Mucosa of descending colon (tissue), 3 donors: ENCODE results near the gene CIAO2B. TPM values are rescaled to one million over a fixed set of nuclear protein-coding genes. Genes with fewer than 3 reads are reported as not detected.
A peak's percentile ranks its signal among the peaks of the same experiment; 100 is the strongest.

ENCODE experiments used
- ATAC-seq: fragments of 200-7000 bp; cut with Tn5 transposase; one replicate; pipeline ENCODE4 v1.9.1; 2020; ENCODE audit warnings: mild to moderate bottlenecking, moderate library complexity
- DNase-seq, 3 donors: peaks; one replicate each; pipeline ENCODE4 v3.0.0-alpha.2; 2020
- H3K36me3 ChIP-seq: fragments of 200-600 bp; one replicate; pipeline ENCODE4 v1.8.0; 2021; ENCODE audit warnings: low read depth, mild to moderate bottlenecking
- H3K4me1 ChIP-seq: fragments of 200-600 bp; one replicate; pipeline ENCODE4 v1.8.0; 2021; ENCODE audit warnings: low read depth, mild to moderate bottlenecking
- H3K4me3 ChIP-seq: fragments of 200-600 bp; one replicate; pipeline ENCODE4 v1.8.0; 2021; ENCODE audit warnings: mild to moderate bottlenecking
- H3K9me3 ChIP-seq: fragments of 200-600 bp; one replicate; pipeline ENCODE4 v1.8.0; 2021; ENCODE audit warnings: mild to moderate bottlenecking
- CTCF ChIP-seq: fragments of 200-600 bp; IDR thresholded peaks from one replicate; pipeline ENCODE4 v1.8.0; 2022; ENCODE audit warnings: antibody characterized with exemption, mild to moderate bottlenecking
- intact Hi-C, 2 donors: fragments of 100-400 bp; cut with DNase I in 1 of 2; cut with micrococcal nuclease in 1 of 2; formaldehyde crosslinking; loops; one replicate each; pipeline versions ENCODE4 v1.11.0 to v1.11.1; 2022; cut with DNase I, micrococcal nuclease
- total RNA-seq, 3 donors: library from RNA; stranded (reverse); fragmentation: NEBNext Ultra II Directional in 2 of 3; extraction: Animal tissue kit (Norgen Biotek cat#: 25700) in 2 of 3; gene quantifications; one replicate each; pipeline versions ENCODE4 v1.2.1 to v1.2.4, GENCODE V29; 2021 to 2023
- donor health status: DM: no; HTN: no; CAD: no; lungs with moderate emphysema.
- donor health status: DM: no; HTN: no; CAD: no.
- donor health status: DM: no; HTN: yes; CAD: no.

The CIAO2B gene
- total RNA-seq, 3 donors from 2014 or later = 72.5 to 78.1 (median 76.5) TPM

- ATAC-seq = no peak
- DNase-seq = no peak
- no peak for TF ChIP-seq CTCF
Observed at GRCh38 chr16:66926961-66927436, 7.2 kb downstream of the CIAO2B start.

GRCh38 chr16:66926171-66926947 is 7.8 kb downstream of the CIAO2B start:
- intact Hi-C loops = loop anchor here in 1 of 2 donors (5.0 kb wide), 1 partner anchor 34 kb away; no protein-coding TSS in a partner anchor
- Histone ChIP-seq H3K4me1 (peaks cover 8% of the 10 kb centered on the region), H3K36me3 (no peaks in the 10 kb centered on the region), H3K9me3 (no peaks in the 10 kb centered on the region), H3K4me3 (no peak overlapping the region)
- no peak for TF ChIP-seq CTCF
- DNase-seq (no peak), ATAC-seq (no peak)

More at GRCh38 chr16:66926961-66927436, 7.2 kb downstream of the CIAO2B start:
- peaks cover 8% of the 10 kb centered on the region for H3K4me1 ChIP-seq
- no peaks in the 10 kb centered on the region for H3K9me3 ChIP-seq
- no peak overlapping the region for H3K4me3 ChIP-seq
- intact Hi-C loops = loop anchor here in 1 of 2 donors (5.0 kb wide), 1 partner anchor 35 kb away; no protein-coding TSS in a partner anchor
- H3K36me3 ChIP-seq = no peaks in the 10 kb centered on the region

- Histone ChIP-seq H3K9me3 (no peaks in the 10 kb centered on the region), H3K4me3 (no peak within 1 kb of the TSS), H3K36me3 (no peaks in the 10 kb centered on the region), H3K4me1 (peaks cover 8% of the 10 kb centered on the region)
- ATAC-seq (peak; percentile 22), DNase-seq (peak in 1 of 3 donors; percentile 53)
- TF ChIP-seq CTCF = no peak
- intact Hi-C loops = loop anchor here in 1 of 2 donors (5.0 kb wide), 1 partner anchor 33 kb away; no protein-coding TSS in a partner anchor
Observed at GRCh38 chr16:66925322-66925840, 8.8 kb downstream of the CIAO2B start, which contains the start of gene RRAD. TSS of gene RRAD (minus strand) at chr16:66925535. CDS start at chr16:66925179, 356 bp downstream.

GRCh38 chr16:66924527-66925321 is 9.5 kb downstream of the CIAO2B start:
- no peaks in the 10 kb centered on the region for H3K36me3 ChIP-seq
- H3K4me1 ChIP-seq = peaks cover 8% of the 10 kb centered on the region
- intact Hi-C loops = loop anchor here in 1 of 2 donors (5.0 kb wide), 1 partner anchor 32 kb away; no protein-coding TSS in a partner anchor
- H3K9me3 ChIP-seq = no peaks in the 10 kb centered on the region
- ATAC-seq = peak; percentile 80
- H3K4me3 ChIP-seq = no peak overlapping the region
- peak; percentile 39 for TF ChIP-seq CTCF
- peak; percentile 65 to 71 (median 69) for DNase-seq

GRCh38 chr16:66923866-66924265 is 10.3 kb downstream of the CIAO2B start:
- Histone ChIP-seq H3K4me3 (no peak overlapping the region), H3K9me3 (no peaks in the 10 kb centered on the region), H3K4me1 (peaks cover 8% of the 10 kb centered on the region), H3K36me3 (no peaks in the 10 kb centered on the region)
- intact Hi-C loops = no loop called here
- no peak for TF ChIP-seq CTCF
- DNase-seq (peak in 1 of 3 donors; percentile 58), ATAC-seq (peak; percentile 58)
